ENCODE data around the gene SDF4. TPM values are rescaled to one million over a fixed set of nuclear protein-coding genes. Genes with fewer than 3 reads are reported as not detected.
A peak's percentile ranks its signal among the peaks of the same experiment; 100 is the strongest.

The SDF4 gene
- total and polyA plus RNA-seq, 2 of the 8 experiments (the other 6 are each of a cell fraction or from before 2014, with no cell fraction given) = 45.5 to 75.6 TPM

- DNase-seq (ENCODE audit: low read depth in 1 of 2, low spot score in 2 of 2) = no peak
- no peak overlapping the region for H2BK15ac ChIP-seq (ENCODE audit: low read length)
- no peak overlapping the region for H2BK20ac ChIP-seq (ENCODE audit: low read length)
- no peak overlapping the region for H3K23ac ChIP-seq (ENCODE audit: insufficient read length)
- no peak overlapping the region for H2BK120ac ChIP-seq (replicated peaks; ENCODE audit: low read depth, low read length)
- H3K4me3 ChIP-seq (ENCODE audit: extremely low read depth in 1 of 4, insufficient read depth in 2 of 4, low read depth in 3 of 4, low read length in 4 of 4) = no peak overlapping the region
- H3K79me2 ChIP-seq (ENCODE audit: control insufficient read depth in 1 of 2, insufficient read depth in 2 of 2, low read length in 2 of 2) = peaks cover 6 to 45% of the 10 kb centered on the region in 2 experiments; a peak in 3 of 4 replicates
- no peak overlapping the region for H2BK12ac ChIP-seq (ENCODE audit: low read depth, low read length)
- no peak overlapping the region for H3K56ac ChIP-seq (replicated peaks; ENCODE audit: insufficient read length, low read depth, low read length)
- H4K8ac ChIP-seq (ENCODE audit: extremely low read depth, insufficient read depth, low read length) = no peak overlapping the region
- H3K27me3 ChIP-seq (replicated peaks in 1 of 4; ENCODE audit: control insufficient read depth in 3 of 4, extremely low read depth in 1 of 4, insufficient read depth in 3 of 4, low read length in 3 of 4) = no peaks in the 10 kb centered on the region; a peak in 1 of 7 replicates
- no peak overlapping the region for H4K5ac ChIP-seq (ENCODE audit: insufficient read length, low read depth, low read length)
- H3K4me1 ChIP-seq (replicated peaks in 1 of 4; ENCODE audit: control insufficient read depth in 3 of 4, insufficient read depth in 4 of 4, low read length in 3 of 4) = peaks cover 0 to 6% (median under 1%) of the 10 kb centered on the region in 4 experiments; a peak in 4 of 7 replicates
- no peak overlapping the region for H3K4ac ChIP-seq (replicated peaks; ENCODE audit: insufficient read length, low read depth, low read length)
- no peak overlapping the region for H3K14ac ChIP-seq (ENCODE audit: insufficient read length)
- H2AK5ac ChIP-seq (ENCODE audit: low read depth, low read length) = no peak overlapping the region
- no peak overlapping the region for H2BK5ac ChIP-seq (ENCODE audit: low read depth, low read length)
- peaks cover 0 to 9% of the 10 kb centered on the region in 2 experiments; a peak in 2 of 4 replicates for H3K9me3 ChIP-seq (ENCODE audit: insufficient read depth in 2 of 2, low read depth in 1 of 2, low read length in 1 of 2)
- H3K23me2 ChIP-seq (ENCODE audit: low read depth, low read length) = peaks cover 7% of the 10 kb centered on the region
- CTCF ChIA-PET (ENCODE audit: partially characterized antibody) = interaction anchor here (0.6 to 1.6 kb wide), 6 partner anchors 17 to 107 kb away, joined by 3 to 5 read pairs (median 3); no protein-coding TSS in a partner anchor
- H3K27ac ChIP-seq (ENCODE audit: low read depth, low read length) = no peak overlapping the region
- H3K36me3 ChIP-seq (ENCODE audit: control insufficient read depth in 2 of 4, insufficient read depth in 4 of 4, low read length in 3 of 4) = peaks cover 2 to 22% (median 6%) of the 10 kb centered on the region in 4 experiments; a peak in 6 of 8 replicates
- no peak overlapping the region for H3K18ac ChIP-seq (ENCODE audit: extremely low read depth, low read length)
- H3K9ac ChIP-seq (replicated peaks in 1 of 4; ENCODE audit: extremely low read depth in 1 of 4, low read depth in 3 of 4, low read length in 3 of 4) = no peak overlapping the region
- H4K20me1 ChIP-seq (replicated peaks in 1 of 2; ENCODE audit: control insufficient read depth in 1 of 2, insufficient read depth in 2 of 2, low read length in 2 of 2) = peaks cover 5 to 32% of the 10 kb centered on the region in 2 experiments
- peak overlapping the region in 1 of 2 experiments; percentile 88; a peak in 1 of 4 replicates for H3K4me2 ChIP-seq (ENCODE audit: insufficient read depth in 1 of 2, low read depth in 2 of 2, low read length in 2 of 2)
- no peak for FAIRE-seq
- POLR2A ChIA-PET (ENCODE audit: partially characterized antibody) = interaction anchor here (1.0 kb wide), 1 partner anchor 56 kb away, joined by 3 read pairs; the partner anchor contains the start of gene TTLL10
- WGBS, 2 experiments (ENCODE audit: extremely low coverage in 1 of 2, insufficient coverage in 1 of 2, insufficient read length in 1 of 2, insufficient replicate concordance in 2 of 2, low coverage in 1 of 2, low lambda C conversion rate in 2 of 2, missing lambda C conversion rate in 1 of 2) = 94% methylated on average over 19 of the region's 19 CpGs; no CpG with 5 or more reads in 1 of the 2 experiments
- no peak overlapping the region for H4K91ac ChIP-seq (replicated peaks; ENCODE audit: insufficient read length, low read length)
- peaks cover 50% of the 10 kb centered on the region for H3K79me1 ChIP-seq (ENCODE audit: low read depth, low read length)
- no peak overlapping the region for H2AFZ ChIP-seq (ENCODE audit: low read length)
Observed at GRCh38 chr1:1229770-1230169, 2.0 kb downstream of the SDF4 start.

Measured in H1 (cell line).